ENCODE results near the gene AMZ1.
A peak's percentile ranks its signal among the peaks of the same experiment; 100 is the strongest.

The AMZ1 gene

DNA sequence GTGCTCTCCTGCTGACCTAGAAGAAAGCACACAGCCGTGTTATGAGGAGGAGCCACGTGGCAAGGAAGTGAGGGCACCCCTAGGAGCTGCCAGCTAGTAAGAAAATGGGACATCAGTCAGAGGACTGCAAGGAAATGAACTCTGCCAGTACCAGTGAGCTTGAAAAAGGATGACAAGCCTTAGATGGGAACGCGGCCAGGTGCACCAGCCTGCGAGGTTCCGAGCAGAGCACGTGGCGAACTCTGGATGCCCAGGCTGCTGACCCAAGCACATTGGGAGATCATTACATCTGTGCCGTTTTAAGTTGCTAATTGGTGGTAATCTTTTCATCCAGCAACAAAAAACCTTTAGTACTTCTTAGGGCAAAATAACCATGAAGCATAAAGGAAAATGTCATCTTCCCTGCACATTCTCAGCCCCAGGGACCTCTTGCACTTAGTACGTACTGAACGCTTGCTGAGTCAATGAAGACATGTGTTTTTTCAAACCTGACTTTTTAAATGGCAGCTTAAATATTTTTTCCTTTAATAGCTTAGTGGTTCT lies 69.4 kb downstream of the AMZ1 start:
- DNase-seq = peak in 1 of 3 experiments; percentile 58

GRCh38 chr7:2757904-2758672 lies 70.1 kb downstream of the AMZ1 start:
- peak; percentile 29 to 72 (median 41) for DNase-seq

- no peak for DNase-seq
Observed at GRCh38 chr7:2758673-2759616, 70.9 kb downstream of the AMZ1 start.

GRCh38 chr7:2759736-2760097 lies 71.7 kb downstream of the AMZ1 start:
- DNase-seq = peak; percentile 64 to 92 (median 85)

DNA sequence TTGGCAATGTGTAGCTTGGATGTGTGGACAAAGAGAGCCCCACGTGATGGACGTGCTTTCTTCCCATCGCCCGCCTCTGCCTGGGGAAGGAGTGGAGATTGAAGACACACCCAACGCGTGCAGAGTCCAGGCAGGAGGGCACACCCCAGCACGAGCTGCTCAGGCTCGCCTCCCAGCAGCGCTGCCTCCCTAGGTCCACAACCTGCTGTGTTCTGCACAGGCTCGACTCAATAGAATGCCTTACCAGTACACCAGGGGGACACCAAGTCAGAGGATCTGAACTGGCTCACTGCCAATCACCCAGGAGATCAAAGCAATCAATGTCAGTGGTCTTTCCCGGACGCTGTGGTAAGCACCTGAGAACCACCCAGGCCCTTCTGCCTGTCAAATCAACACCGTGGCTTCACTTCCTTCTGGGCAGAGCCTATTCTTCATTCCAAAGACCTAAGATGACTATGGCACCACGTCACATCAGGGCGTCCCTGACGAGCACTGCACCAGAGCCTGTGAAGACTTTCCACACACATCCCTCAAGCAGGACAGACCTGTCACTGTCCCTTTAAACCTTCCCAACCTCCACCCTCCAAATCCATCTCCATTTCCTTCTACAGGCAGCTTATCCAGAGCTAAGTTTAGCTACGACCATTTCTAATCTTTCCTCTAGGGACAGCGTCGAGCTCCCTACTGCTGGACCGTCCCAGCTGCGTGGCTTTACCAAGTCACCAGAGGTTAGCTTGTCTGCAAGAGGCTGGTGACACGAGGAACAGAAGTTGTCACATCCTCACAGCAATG lies 72.3 kb downstream of the AMZ1 start:
- DNase-seq = peak; percentile 64 to 92 (median 85)

GRCh38 chr7:2761131-2761624 lies 73.2 kb downstream of the AMZ1 start:
- no peak for DNase-seq

DNA sequence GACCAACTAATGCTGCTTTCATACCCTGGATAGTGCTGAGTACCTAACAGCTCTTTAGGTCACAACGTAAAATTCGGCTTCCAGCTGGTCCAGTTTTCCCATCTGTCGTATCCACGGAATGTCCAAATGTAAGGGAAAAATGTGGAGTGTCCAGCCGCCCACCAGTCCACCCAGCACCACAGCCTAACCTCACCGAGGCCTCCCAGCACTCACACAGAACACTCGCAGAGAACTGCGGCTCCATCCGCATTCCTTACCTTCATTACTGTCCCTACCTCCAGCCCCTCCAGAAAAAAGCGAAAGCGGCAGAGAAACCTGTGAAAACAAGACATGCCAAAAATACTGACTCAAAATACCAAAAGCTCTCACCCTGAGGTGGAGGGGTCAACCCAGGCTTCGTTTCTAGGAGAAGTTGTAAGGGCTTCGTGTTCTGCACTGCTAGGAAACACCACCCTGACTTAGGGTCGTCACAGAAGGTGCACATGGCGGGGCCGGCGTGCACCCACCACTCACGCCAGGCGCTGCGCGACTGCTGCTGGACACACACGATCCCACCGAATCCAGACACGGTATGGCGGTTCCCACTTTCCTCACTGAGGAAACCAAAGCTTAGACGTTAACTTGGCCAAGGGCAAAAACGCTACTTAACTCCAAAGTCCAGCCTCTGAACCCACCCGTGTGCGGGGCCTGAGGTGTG lies 73.9 kb downstream of the AMZ1 start:
- no peak for DNase-seq

DNA sequence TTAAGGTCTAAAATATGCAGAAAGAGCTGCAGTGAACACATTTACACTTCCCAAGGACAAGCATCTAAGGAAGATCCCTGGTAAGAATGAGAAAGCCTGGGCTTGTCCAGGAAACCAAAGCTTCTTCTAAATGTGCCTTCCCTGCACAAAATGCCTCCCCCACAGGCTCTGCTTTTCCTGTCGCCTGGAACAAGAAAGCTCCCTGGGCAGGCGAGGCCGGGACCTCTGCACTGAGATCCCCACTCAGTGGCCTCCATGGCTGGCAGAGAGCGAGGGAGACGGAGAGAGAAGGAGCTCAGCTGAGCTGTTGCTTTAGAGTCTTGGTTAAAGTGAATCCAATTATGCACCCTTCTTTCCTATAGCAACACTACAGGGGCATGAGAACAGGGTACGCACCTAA lies 75.6 kb downstream of the AMZ1 start:
- no peak for DNase-seq

GRCh38 chr7:2764621-2765020 lies 76.6 kb downstream of the AMZ1 start:
- no peak for DNase-seq

Measured in NCI-H1417 (cell line).